Calu3 (cell line): ENCODE measurements around the gene PODXL2. TPM values are rescaled to one million over a fixed set of nuclear protein-coding genes. Genes with fewer than 3 reads are reported as not detected.

ENCODE experiments used
- BruUV-seq: library from RNA; stranded (reverse); fragments of 400-500 nt; replicated peaks from 2 replicates; lab custom pipeline; 2021; lab: Mats Ljungman, UMichigan
- CTCF ChIA-PET: fragments of 300-600 bp; sonication (Branson Sonifier 250); formaldehyde crosslinking; loops from one replicate; lab custom pipeline; 2022; ENCODE audit warnings: antibody characterized with exemption; lab: Charles Lee
- DNase-seq: peaks from one replicate; pipeline ENCODE4 v3.0.0; 2022
- H3K27ac Mint-ChIP-seq: one replicate; pipeline ENCODE4 v1.8.0; 2022; ENCODE audit warnings: mixed read lengths; ENCODE audit not compliant: unreplicated experiment
- H3K27me3 Mint-ChIP-seq: one replicate; pipeline ENCODE4 v1.8.0; 2022; ENCODE audit warnings: mixed read lengths; ENCODE audit not compliant: unreplicated experiment
- H3K36me3 Mint-ChIP-seq: one replicate; pipeline ENCODE4 v1.8.0; 2022; ENCODE audit warnings: mild to moderate bottlenecking, moderate library complexity, mixed read lengths; ENCODE audit not compliant: insufficient read depth, unreplicated experiment
- H3K4me1 Mint-ChIP-seq: one replicate; pipeline ENCODE4 v1.8.0; 2022; ENCODE audit warnings: mild to moderate bottlenecking, low read depth, mixed read lengths; ENCODE audit not compliant: unreplicated experiment
- H3K4me3 Mint-ChIP-seq: one replicate; pipeline ENCODE4 v1.8.0; 2022; ENCODE audit warnings: mild to moderate bottlenecking, low read depth, moderate library complexity, mixed read lengths; ENCODE audit not compliant: unreplicated experiment
- H3K9me3 Mint-ChIP-seq: one replicate; pipeline ENCODE4 v1.8.0; 2022; ENCODE audit warnings: low read depth, mixed read lengths; ENCODE audit not compliant: unreplicated experiment
- intact Hi-C: fragments of 100-400 bp; cut with micrococcal nuclease; formaldehyde crosslinking; loops from one replicate; pipeline ENCODE4 v1.10.0; 2022; ENCODE audit not compliant: unreplicated experiment
- total RNA-seq: library from RNA; stranded (reverse); gene quantifications from 2 replicates; pipeline ENCODE4 v1.2.3, GENCODE V29; 2022
- TF ChIP-seq, protein P1 (sequence below): fragments of 200-600 bp; IDR thresholded peaks from one replicate; pipeline ENCODE4 v1.8.0; 2022; ENCODE audit warnings: antibody characterized with exemption; ENCODE audit not compliant: unreplicated experiment

The PODXL2 gene
- total RNA-seq, 1 experiment from 2014 or later, result 36.1 TPM

DNA sequence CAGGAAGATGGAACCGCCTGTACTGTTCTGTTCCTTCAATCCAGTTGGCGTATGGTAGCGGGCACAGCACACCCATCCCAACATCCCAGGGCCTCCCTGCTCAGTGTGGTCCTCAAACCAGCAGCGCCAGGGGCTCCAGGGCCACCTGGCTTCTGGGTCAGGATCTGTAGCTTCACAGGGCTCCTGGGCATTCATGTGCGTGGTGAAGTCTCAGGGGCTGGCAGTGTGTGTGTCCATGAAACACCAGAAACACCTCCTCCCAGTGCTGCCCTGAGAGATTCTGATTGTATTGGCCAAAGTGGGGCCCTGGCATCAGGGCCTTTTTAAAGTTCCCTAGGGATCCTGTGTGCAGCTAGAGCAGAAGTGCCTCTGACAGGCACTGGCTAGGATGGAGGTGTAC, 85.9 kb downstream of the PODXL2 start:
- BruUV-seq, result no TSS peak
- H3K27me3 Mint-ChIP-seq, result no peaks in the 10 kb centered on the region
- H3K27ac Mint-ChIP-seq, result no peak overlapping the region
- no peaks in the 10 kb centered on the region for H3K4me1 Mint-ChIP-seq
- TF ChIP-seq, protein P1, sequence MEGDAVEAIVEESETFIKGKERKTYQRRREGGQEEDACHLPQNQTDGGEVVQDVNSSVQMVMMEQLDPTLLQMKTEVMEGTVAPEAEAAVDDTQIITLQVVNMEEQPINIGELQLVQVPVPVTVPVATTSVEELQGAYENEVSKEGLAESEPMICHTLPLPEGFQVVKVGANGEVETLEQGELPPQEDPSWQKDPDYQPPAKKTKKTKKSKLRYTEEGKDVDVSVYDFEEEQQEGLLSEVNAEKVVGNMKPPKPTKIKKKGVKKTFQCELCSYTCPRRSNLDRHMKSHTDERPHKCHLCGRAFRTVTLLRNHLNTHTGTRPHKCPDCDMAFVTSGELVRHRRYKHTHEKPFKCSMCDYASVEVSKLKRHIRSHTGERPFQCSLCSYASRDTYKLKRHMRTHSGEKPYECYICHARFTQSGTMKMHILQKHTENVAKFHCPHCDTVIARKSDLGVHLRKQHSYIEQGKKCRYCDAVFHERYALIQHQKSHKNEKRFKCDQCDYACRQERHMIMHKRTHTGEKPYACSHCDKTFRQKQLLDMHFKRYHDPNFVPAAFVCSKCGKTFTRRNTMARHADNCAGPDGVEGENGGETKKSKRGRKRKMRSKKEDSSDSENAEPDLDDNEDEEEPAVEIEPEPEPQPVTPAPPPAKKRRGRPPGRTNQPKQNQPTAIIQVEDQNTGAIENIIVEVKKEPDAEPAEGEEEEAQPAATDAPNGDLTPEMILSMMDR, result no peak
- CTCF ChIA-PET, result no interaction called here
- DNase-seq, result no peak
- intact Hi-C loops, result no loop called here
- no peaks in the 10 kb centered on the region for H3K36me3 Mint-ChIP-seq
- no peak overlapping the region for H3K4me3 Mint-ChIP-seq
- no peaks in the 10 kb centered on the region for H3K9me3 Mint-ChIP-seq

DNA sequence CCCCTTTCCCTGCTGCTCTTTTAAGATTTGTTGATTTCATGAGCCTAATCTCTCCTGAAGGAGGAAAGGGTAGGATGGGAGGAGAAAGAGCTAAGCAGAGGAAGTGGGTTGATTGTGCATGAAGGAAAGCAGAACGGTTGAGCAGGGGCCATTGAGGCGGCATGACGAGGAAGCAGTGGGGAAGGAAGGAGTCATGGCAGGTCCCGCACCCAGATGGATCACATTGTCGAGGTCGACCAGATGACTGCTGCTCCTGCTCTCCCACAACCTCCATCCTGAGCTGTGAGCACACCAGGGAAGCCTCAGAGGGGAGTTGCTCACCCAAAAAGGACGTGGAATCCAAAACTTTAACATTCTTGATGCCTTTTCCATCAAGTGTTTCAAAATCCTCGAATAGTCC, 86.5 kb downstream of the PODXL2 start:
- TF ChIP-seq, protein P1, result no peak
- H3K27ac Mint-ChIP-seq, result no peak overlapping the region
- H3K4me3 Mint-ChIP-seq, result no peak overlapping the region
- no peaks in the 10 kb centered on the region for H3K27me3 Mint-ChIP-seq
- DNase-seq, result no peak
- no peaks in the 10 kb centered on the region for H3K4me1 Mint-ChIP-seq
- intact Hi-C loops, result no loop called here
- H3K9me3 Mint-ChIP-seq, result no peaks in the 10 kb centered on the region
- no peaks in the 10 kb centered on the region for H3K36me3 Mint-ChIP-seq
- BruUV-seq, result no TSS peak
- CTCF ChIA-PET, result interaction anchor here (0.6 kb wide), 1 partner anchor 47 kb away, joined by 3 read pairs; no protein-coding TSS in a partner anchor

DNA sequence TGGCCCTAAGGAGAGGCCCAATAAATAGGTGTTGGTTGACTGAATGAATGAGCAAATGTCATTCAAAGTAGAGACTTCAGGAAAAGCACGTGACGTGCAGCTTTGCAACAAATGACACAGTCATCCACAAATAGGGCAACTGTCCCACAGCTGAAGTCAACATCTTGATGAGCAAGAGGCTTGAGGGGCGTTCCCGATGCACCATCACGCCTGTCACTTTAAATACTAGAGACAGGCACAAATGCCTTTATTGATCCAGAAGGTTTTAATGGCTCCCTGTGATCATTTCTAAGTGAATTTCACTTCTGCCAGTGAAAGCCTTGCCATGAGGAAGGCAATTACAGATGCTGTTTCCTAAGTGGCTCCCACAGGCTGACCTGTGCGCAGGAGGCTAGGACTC, 87.4 kb downstream of the PODXL2 start:
- Mint-ChIP-seq H3K4me3 (no peak overlapping the region), H3K27ac (no peak overlapping the region), H3K4me1 (no peaks in the 10 kb centered on the region), H3K36me3 (no peaks in the 10 kb centered on the region), H3K27me3 (no peaks in the 10 kb centered on the region), H3K9me3 (no peaks in the 10 kb centered on the region)
- intact Hi-C loops, result no loop called here
- TF ChIP-seq, protein P1, result no peak
- DNase-seq, result no peak
- no TSS peak for BruUV-seq
- CTCF ChIA-PET, result interaction anchor here (1.1 kb wide), 1 partner anchor 67 kb away, joined by 6 read pairs; no protein-coding TSS in a partner anchor

DNA sequence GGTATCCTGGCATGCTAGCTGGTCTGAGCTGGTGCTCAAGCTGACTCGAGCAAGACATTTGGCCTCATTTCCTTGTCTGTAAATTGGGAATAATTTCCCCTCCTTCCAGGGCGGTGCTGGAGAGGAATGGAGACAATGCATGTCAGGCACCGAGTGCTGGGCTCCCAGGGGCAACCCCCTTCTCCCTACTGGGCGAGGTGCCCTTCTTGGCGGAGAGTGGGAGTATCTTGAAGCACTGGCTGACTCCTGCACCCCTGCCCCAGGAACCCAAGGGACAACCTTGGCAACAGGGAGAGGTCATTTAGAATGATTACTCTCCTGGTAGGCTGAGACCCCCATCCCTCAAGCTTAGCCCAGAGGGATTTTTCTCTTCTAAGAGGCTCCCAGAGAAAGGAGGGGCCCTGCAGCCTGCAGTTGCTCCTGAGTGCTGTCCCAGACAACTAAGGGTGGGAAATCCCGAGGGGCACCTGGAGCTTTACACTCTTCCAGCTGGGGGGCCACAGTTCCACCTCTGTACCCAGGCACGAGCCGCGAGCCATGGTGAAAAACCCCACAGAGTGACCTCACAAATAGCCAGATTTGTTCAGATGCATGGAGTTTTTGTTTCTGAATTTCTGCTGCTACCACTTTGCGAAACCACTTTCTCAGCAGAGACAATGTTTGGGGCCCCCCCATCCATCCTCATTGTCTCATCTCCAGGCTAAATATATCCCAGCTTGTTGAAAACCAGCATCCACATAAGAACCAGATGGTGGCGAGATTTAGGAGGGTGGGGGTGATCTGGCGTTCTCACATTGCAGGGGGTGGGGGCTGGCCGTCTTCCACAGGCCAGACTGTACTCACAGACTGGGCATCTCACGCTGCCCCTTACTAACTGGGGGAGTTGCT, 88.6 kb downstream of the PODXL2 start:
- Mint-ChIP-seq H3K36me3 (no peaks in the 10 kb centered on the region), H3K27ac (no peak overlapping the region), H3K27me3 (no peaks in the 10 kb centered on the region), H3K4me3 (no peak overlapping the region), H3K4me1 (no peaks in the 10 kb centered on the region), H3K9me3 (no peaks in the 10 kb centered on the region)
- DNase-seq, result no peak
- TF ChIP-seq, protein P1, result no peak
- no TSS peak for BruUV-seq
- CTCF ChIA-PET, result interaction anchor here (1.1 kb wide), 1 partner anchor 69 kb away, joined by 6 read pairs; no protein-coding TSS in a partner anchor
- intact Hi-C loops, result no loop called here
